GM18951 (cell line): Measurements from ENCODE around the gene ACSS1.

Experiments used
- POLR2A ChIP-seq: IDR thresholded peaks from 4 replicates; pipeline ENCODE4 v1.6.1; 2011; ENCODE audit warnings: mild to moderate bottlenecking; ENCODE audit not compliant: insufficient read length, insufficient read depth; ENCODE audit errors: extremely low read depth
- in situ Hi-C: fragments of 300-500 bp; cut with MboI; formaldehyde crosslinking; loops from one replicate; pipeline ENCODE4 v1.12.0; 2022; ENCODE audit warnings: low sequenced_read_pairs, mixed read lengths, inconsistent platforms; ENCODE audit not compliant: unreplicated experiment

ACSS1 gene

DNA sequence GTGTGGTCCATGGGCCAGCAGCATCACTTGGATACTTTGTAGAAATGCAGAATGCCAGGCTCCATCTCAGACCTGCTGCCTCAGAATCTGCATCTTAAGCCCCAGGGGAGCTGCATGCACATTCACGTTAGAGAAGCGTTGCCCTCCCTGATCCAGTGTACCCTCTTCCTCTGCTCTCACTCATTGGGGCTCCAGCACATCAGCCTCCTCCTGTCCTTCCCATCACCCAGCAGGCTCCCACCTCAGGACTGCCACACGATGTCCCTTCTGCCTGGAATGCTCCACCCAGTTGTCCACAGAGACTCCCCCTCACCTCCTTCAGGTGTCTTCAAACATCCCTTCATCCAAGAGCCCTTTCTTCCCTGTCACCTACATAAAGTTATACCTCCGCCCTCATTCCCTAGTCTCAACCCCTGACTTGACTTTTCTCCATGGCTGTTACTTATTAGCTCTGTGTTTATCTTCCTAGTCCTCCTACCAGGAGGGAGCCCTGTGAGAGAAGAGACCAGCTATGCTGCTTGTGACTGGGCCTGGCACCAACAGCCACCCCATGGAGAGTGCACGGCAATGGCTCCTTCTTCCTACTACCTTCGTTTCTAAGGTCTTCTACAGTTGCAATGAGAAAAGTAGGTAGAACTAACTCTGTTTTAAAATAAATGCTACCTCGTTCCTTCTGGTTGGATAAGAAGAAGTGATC, 3.3 kb upstream of the ACSS1 start:
- TF ChIP-seq POLR2A: no peak
- in situ Hi-C loops: loop anchor here (5.0 kb wide), 1 partner anchor 54 kb away; no protein-coding TSS in a partner anchor

DNA sequence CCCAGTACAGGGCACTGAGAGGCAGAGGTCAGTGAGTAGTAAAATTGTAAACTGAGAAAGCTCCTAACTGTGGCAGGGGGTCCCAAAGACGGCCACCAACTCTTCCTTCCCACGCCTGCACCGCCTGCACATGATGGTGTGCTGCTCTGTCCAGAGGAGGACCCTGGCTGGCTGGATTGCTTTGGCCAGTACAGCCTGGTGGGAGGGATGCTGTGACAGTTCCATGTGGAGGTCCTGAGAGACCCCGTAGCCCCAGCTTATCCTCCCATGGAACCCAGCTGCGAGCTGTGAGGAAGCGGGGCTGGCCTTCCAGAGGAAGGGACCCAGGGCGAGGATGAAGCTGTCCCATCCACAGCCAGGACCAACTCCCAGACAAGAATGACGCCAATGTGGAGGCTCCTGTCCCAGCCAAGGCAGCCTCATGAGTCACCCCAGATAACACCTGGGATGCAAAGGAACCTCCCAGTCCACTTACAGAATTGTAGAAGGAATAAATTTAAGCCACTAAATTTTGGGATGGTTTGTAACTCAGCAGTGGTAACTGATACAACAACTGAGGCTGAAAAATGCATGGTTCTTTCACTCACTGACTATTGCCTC, 2.0 kb upstream of the ACSS1 start:
- no peak for TF ChIP-seq POLR2A
- in situ Hi-C loops: loop anchor here (5.0 kb wide), 1 partner anchor 53 kb away; no protein-coding TSS in a partner anchor

- in situ Hi-C loops: no loop called here
Measured at GRCh38 chr20:25058847-25059810, 1.2 kb upstream of the ACSS1 start.

DNA sequence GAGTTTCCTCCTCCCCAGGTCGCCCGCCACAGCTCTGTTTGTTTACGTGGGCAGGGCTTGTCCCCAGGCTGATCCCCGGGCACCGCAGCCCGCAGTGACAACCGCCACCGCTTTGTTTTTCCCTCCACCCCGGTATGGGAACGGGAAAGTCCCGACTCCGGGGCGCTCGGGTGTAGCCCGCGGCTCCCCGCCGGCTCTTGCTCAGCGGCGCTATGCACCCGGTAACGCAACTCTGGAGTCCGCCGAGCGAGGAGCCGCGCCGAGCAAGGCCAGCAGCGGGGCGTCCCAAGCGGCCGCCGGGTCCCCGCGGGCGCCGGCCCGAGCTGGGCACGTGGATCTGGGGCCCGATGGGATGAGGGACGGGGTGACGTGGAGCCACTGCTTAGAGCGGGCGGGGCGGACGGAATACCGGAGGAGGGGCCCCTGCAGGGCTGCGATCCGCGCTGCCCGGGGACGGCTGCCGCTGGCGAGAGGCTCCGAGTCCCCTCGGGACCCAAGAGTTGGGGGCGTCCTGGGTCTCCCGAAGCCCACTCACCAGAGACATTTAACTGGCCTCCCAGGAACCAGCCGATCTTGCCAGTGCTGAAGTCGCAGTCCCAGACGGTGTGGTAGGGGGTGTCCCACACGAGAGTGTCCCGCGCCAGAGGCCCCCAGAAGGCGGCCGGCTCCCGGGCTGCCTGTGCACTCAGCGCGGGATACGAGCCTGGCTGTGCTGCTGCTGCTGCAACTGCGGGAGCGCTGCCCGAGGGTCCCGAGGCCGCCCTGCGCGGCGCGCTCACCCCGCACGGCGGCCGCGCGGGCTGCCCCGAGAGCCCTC, 497 bp downstream of the ACSS1 start:
- in situ Hi-C loops: no loop called here
- TF ChIP-seq POLR2A: peak; percentile 59

More at GRCh38 chr20:25058847-25059810, 1.2 kb upstream of the ACSS1 start:
- TF ChIP-seq POLR2A: no peak

GRCh38 chr20:25056690-25057233, 1.2 kb downstream of the ACSS1 start:
- in situ Hi-C loops: no loop called here
- TF ChIP-seq POLR2A: no peak

DNA sequence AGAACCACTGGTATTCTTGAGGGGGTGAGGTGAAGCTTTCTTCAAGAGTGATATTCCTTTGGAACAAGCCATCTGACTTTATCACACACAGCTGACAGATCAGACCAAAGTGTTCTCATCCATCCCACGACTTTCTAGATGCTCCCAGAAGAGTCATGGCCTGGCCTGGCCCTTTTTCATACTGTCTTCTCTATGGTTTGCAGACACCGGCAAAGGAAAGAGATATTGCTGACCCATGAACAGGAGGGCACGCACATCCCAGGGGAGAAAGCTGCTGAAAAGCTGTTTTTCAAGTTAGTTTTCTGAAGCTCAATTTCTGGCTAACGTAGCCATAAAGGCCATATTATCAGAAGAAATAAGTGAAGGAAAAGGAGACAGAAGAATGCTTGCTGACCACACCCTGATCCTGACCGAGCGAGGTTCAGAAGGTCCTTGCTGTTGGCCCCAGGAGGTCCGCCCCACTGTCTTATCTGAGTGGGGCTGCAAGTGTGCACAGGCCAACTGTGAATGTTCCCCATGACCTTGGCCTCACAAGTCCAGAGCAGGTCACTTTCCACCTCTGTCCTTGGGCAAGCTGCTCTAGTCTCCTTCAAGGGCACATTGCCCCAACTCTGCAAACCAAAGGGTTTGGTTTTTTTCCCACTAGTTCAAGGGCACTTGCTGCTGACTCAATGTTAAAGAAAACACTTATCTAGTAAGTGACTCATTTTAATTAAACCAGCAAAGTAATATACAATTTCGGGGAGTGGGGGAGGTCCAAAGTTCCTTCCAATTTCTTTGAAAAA, 2.0 kb downstream of the ACSS1 start:
- in situ Hi-C loops: no loop called here
- TF ChIP-seq POLR2A: no peak

- in situ Hi-C loops: no loop called here
- no peak for TF ChIP-seq POLR2A
Measured at GRCh38 chr20:25054995-25055629, 2.8 kb downstream of the ACSS1 start.

- in situ Hi-C loops: no loop called here
- no peak for TF ChIP-seq POLR2A
Measured at GRCh38 chr20:25054096-25054820, 3.7 kb downstream of the ACSS1 start.

DNA sequence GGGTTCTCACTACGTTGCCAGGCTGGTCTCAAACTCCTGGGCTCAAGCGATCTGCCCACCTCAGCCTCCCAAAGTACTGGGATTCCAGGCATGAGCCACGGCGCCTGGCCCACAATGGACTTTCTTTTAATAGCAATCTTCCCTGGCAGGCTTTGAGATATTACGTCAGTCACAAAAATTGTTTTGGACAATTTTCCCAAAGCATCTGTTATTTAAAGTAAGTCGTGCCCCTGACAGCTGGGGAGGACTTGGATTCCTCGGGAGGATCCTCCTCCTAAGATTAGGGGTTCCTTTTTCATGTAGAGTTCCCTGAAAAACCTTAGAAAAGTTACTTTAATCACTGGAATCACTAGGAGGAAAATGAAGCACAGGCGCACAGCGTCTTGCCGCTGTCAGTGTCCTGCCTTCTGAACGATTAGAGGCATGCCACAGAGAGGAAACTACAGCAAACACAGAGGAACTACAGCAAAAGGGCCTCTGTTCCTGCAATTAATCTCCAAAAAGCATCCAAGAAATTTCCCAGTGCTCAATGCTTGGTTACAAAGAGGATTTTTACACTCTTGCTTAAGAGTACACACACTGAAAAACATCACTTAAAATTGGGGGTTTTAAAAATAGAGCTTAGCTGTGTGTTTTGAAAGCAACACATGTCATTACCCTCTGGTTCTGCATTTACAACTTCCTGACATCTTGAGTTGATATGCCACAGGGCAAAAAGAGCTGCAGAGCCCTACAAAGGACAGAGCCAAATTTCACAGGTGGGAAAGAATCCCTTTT, 4.5 kb downstream of the ACSS1 start:
- no peak for TF ChIP-seq POLR2A
- in situ Hi-C loops: no loop called here

DNA sequence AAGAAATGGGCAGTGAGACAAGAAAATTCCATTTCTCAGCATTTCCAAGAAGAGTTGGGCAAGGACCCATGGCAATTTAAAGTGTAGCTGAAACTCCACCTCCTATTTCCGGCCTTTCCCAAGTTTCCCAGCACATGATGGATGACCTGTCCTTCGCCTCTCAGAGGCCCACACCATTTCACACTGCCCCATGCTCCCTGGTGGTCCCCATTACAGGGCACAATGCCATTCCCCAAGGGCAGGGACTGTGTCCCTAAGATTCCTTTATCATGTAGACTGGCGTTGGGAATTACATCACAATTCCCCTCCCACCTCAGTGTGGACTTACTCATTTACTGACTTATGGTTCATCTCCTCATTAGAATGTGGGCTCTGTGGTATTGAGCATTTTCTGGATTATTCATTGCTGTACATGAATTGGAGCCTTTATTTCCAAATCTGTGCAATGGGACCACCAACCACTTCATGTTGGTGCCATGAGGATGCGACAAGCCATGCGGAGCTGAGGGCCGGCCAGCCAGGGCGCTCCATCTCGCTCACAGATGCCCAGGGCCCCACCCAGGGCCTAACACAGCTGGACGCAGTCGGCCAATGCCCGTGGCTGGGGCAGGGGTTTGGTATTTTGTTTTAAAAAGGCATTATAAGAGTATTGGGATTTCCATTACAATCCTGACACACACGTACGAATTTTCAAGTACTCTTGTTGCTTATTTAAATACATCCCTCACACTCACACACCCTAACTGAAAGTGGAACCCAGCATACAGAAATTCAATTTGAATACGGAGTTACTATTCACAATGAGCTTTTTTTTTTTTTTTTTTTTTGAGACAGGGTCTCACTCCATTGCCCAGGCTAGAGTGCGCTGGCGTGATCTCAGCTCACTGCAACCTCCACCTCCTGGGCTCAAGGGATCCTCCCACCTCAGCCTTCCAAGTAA, 5.4 kb downstream of the ACSS1 start:
- in situ Hi-C loops: no loop called here
- TF ChIP-seq POLR2A: no peak
